ENCODE data around the gene WWOX.
"Not testable (repeated sequence)": the region's sequence is repeated elsewhere in the genome, so short reads cannot be mapped to it uniquely, and the experiment has no call there.

The WWOX gene

GRCh38 chr16:78099271-78100111 lies at the start of gene WWOX:
WWOX (plus strand) TSS chr16:78099654.
- in situ Hi-C loops (cut with MboI; ENCODE audit: low pct_unique_long_range_greater_than_20kb, low sequenced_read_pairs), result no loop called here
- DNase-seq, result peak; percentile 99

GRCh38 chr16:78050734-78051400 lies 48.6 kb upstream of the WWOX start:
- in situ Hi-C loops (cut with MboI; ENCODE audit: low pct_unique_long_range_greater_than_20kb, low sequenced_read_pairs), result no loop called here

GRCh38 chr16:78057803-78058564 lies 41.5 kb upstream of the WWOX start:
- in situ Hi-C loops (cut with MboI; ENCODE audit: low pct_unique_long_range_greater_than_20kb, low sequenced_read_pairs), result no loop called here
- DNase-seq, result no peak

More at GRCh38 chr16:78050734-78051400, 48.6 kb upstream of the WWOX start:
- no peak for DNase-seq

- DNase-seq; in situ Hi-C loops (cut with MboI; ENCODE audit: low pct_unique_long_range_greater_than_20kb, low sequenced_read_pairs): not testable (repeated sequence)
Observed at GRCh38 chr16:78059806-78060205, 39.6 kb upstream of the WWOX start.

- in situ Hi-C loops (cut with MboI; ENCODE audit: low pct_unique_long_range_greater_than_20kb, low sequenced_read_pairs), result no loop called here
- no peak for DNase-seq
Observed at GRCh38 chr16:78060295-78060694, 39.2 kb upstream of the WWOX start.

GRCh38 chr16:78060809-78061208 lies 38.6 kb upstream of the WWOX start:
- in situ Hi-C loops (cut with MboI; ENCODE audit: low pct_unique_long_range_greater_than_20kb, low sequenced_read_pairs), result no loop called here
- DNase-seq, result no peak

- no peak for DNase-seq
Observed at GRCh38 chr16:78065319-78065718, 34.1 kb upstream of the WWOX start.

GRCh38 chr16:78069913-78070312 lies 29.5 kb upstream of the WWOX start:
- in situ Hi-C loops (cut with MboI; ENCODE audit: low pct_unique_long_range_greater_than_20kb, low sequenced_read_pairs), result no loop called here
- no peak for DNase-seq

More at GRCh38 chr16:78065319-78065718, 34.1 kb upstream of the WWOX start:
- in situ Hi-C loops (cut with MboI; ENCODE audit: low pct_unique_long_range_greater_than_20kb, low sequenced_read_pairs), result no loop called here

- no peak for DNase-seq
- in situ Hi-C loops (cut with MboI; ENCODE audit: low pct_unique_long_range_greater_than_20kb, low sequenced_read_pairs), result no loop called here
Observed at GRCh38 chr16:78072275-78072674, 27.2 kb upstream of the WWOX start.

- DNase-seq, result no peak
- in situ Hi-C loops (cut with MboI; ENCODE audit: low pct_unique_long_range_greater_than_20kb, low sequenced_read_pairs), result no loop called here
Observed at GRCh38 chr16:78075800-78076199, 23.7 kb upstream of the WWOX start.

GRCh38 chr16:78081341-78081740 lies 18.1 kb upstream of the WWOX start:
- DNase-seq, result no peak
- in situ Hi-C loops (cut with MboI; ENCODE audit: low pct_unique_long_range_greater_than_20kb, low sequenced_read_pairs), result no loop called here

- DNase-seq, result no peak
- in situ Hi-C loops (cut with MboI; ENCODE audit: low pct_unique_long_range_greater_than_20kb, low sequenced_read_pairs), result no loop called here
Observed at GRCh38 chr16:78091419-78091818, 8.0 kb upstream of the WWOX start.

- in situ Hi-C loops (cut with MboI; ENCODE audit: low pct_unique_long_range_greater_than_20kb, low sequenced_read_pairs), result no loop called here
- DNase-seq, result no peak
Observed at GRCh38 chr16:78092758-78093157, 6.7 kb upstream of the WWOX start.

- DNase-seq, result no peak
Observed at GRCh38 chr16:78094166-78094565, 5.3 kb upstream of the WWOX start.

GRCh38 chr16:78094998-78095397 lies 4.5 kb upstream of the WWOX start:
- no peak for DNase-seq
- in situ Hi-C loops (cut with MboI; ENCODE audit: low pct_unique_long_range_greater_than_20kb, low sequenced_read_pairs), result no loop called here

More at GRCh38 chr16:78094166-78094565, 5.3 kb upstream of the WWOX start:
- in situ Hi-C loops (cut with MboI; ENCODE audit: low pct_unique_long_range_greater_than_20kb, low sequenced_read_pairs), result no loop called here

GRCh38 chr16:78096386-78096785 lies 3.1 kb upstream of the WWOX start:
- DNase-seq, result no peak

GRCh38 chr16:78097548-78097947 lies 1.9 kb upstream of the WWOX start:
- in situ Hi-C loops (cut with MboI; ENCODE audit: low pct_unique_long_range_greater_than_20kb, low sequenced_read_pairs), result no loop called here
- DNase-seq, result no peak

More at GRCh38 chr16:78096386-78096785, 3.1 kb upstream of the WWOX start:
- in situ Hi-C loops (cut with MboI; ENCODE audit: low pct_unique_long_range_greater_than_20kb, low sequenced_read_pairs), result no loop called here

- no peak for DNase-seq
- in situ Hi-C loops (cut with MboI; ENCODE audit: low pct_unique_long_range_greater_than_20kb, low sequenced_read_pairs), result no loop called here
Observed at GRCh38 chr16:78098087-78098486, 1.4 kb upstream of the WWOX start.

GRCh38 chr16:78098595-78099270 lies 721 bp upstream of the WWOX start:
- DNase-seq, result no peak
- in situ Hi-C loops (cut with MboI; ENCODE audit: low pct_unique_long_range_greater_than_20kb, low sequenced_read_pairs), result no loop called here
